Measurements from ENCODE around the gene ZBTB8A.
"Not testable (repeated sequence)": the region's sequence is repeated elsewhere in the genome, so short reads cannot be mapped to it uniquely, and the experiment has no call there.

The ZBTB8A gene

GRCh38 chr1:32538887-32539583, at the start of gene ZBTB8A:
Gene ZBTB8A, plus strand, starts transcription at chr1:32539427. Its CDS starts 53,505 bp downstream, at chr1:32592932.
- DNase-seq, result peak; percentile 67

GRCh38 chr1:32489774-32490454, 49.3 kb upstream of the ZBTB8A start:
- DNase-seq, result no peak

GRCh38 chr1:32491386-32491785, 47.8 kb upstream of the ZBTB8A start:
- DNase-seq, result no peak

- DNase-seq, result peak; percentile 80
These were observed 45.0 kb upstream of the ZBTB8A start for GRCh38 chr1:32494196-32494595.

- no peak for DNase-seq
These were observed 44.4 kb upstream of the ZBTB8A start for GRCh38 chr1:32494711-32495337.

- no peak for DNase-seq
These were observed 43.1 kb upstream of the ZBTB8A start for GRCh38 chr1:32496127-32496526.

GRCh38 chr1:32498751-32499150, 40.5 kb upstream of the ZBTB8A start:
- DNase-seq, result no peak

- DNase-seq, result peak; percentile 79
These were observed 38.6 kb upstream of the ZBTB8A start for GRCh38 chr1:32500387-32501209.

GRCh38 chr1:32501865-32502264, 37.4 kb upstream of the ZBTB8A start:
- no peak for DNase-seq

GRCh38 chr1:32503153-32503552, 36.1 kb upstream of the ZBTB8A start:
- DNase-seq, result no peak

- DNase-seq, result no peak
These were observed 32.2 kb upstream of the ZBTB8A start for GRCh38 chr1:32507021-32507420.

GRCh38 chr1:32508761-32509160, 30.5 kb upstream of the ZBTB8A start:
- no peak for DNase-seq

GRCh38 chr1:32509939-32510338, 29.3 kb upstream of the ZBTB8A start:
- no peak for DNase-seq

- no peak for DNase-seq
These were observed 22.8 kb upstream of the ZBTB8A start for GRCh38 chr1:32516402-32516801.

- DNase-seq, result no peak
These were observed 20.3 kb upstream of the ZBTB8A start for GRCh38 chr1:32518976-32519375.

GRCh38 chr1:32521165-32521564, 18.1 kb upstream of the ZBTB8A start:
- no peak for DNase-seq

- no peak for DNase-seq
These were observed 14.2 kb upstream of the ZBTB8A start for GRCh38 chr1:32525053-32525452.

- DNase-seq, result no peak
These were observed 13.4 kb upstream of the ZBTB8A start for GRCh38 chr1:32525661-32526444.

GRCh38 chr1:32528550-32528949, 10.7 kb upstream of the ZBTB8A start:
- not testable (repeated sequence) for DNase-seq

- DNase-seq, result peak; percentile 84
These were observed 5.4 kb upstream of the ZBTB8A start for GRCh38 chr1:32533792-32534327.

- peak; percentile 47 for DNase-seq
These were observed 3.1 kb upstream of the ZBTB8A start for GRCh38 chr1:32536117-32536516.

- peak; percentile 20 for DNase-seq
These were observed 2.5 kb upstream of the ZBTB8A start for GRCh38 chr1:32536764-32537163.
